Mesodermal cell (in vitro differentiated cells): ENCODE data around the gene RALGDS.

Source experiments
- H3K27ac ChIP-seq: 2 replicates; pipeline ENCODE4 v1.7.0; 2013; ENCODE audit warnings: mild to moderate bottlenecking, low read depth, low read length, moderate library complexity; ENCODE audit not compliant: severe bottlenecking
- H3K36me3 ChIP-seq: 2 replicates; pipeline ENCODE4 v1.7.1; 2013; ENCODE audit warnings: mild to moderate bottlenecking, low read length, moderate library complexity; ENCODE audit not compliant: control insufficient read depth, insufficient read depth
- H3K4me1 ChIP-seq: one replicate; pipeline ENCODE4 v1.7.1; 2013; ENCODE audit warnings: mild to moderate bottlenecking, low read length; ENCODE audit not compliant: insufficient read depth, control insufficient read depth, poor library complexity, severe bottlenecking
- H3K4me3 ChIP-seq: 2 replicates; pipeline ENCODE4 v1.7.0; 2013; ENCODE audit warnings: low read length, control low read depth, mild to moderate bottlenecking; ENCODE audit not compliant: insufficient read depth, poor library complexity, severe bottlenecking; ENCODE audit errors: extremely low read depth
- H3K9me3 ChIP-seq: 2 replicates; pipeline ENCODE4 v1.7.1; 2013; ENCODE audit warnings: mild to moderate bottlenecking, low read length, moderate library complexity; ENCODE audit not compliant: control insufficient read depth
- WGBS, 2 experiments: methylation state at CpG; one replicate each; pipeline ENCODE4 v1.1.5; 2013; ENCODE audit warnings: missing lambda C conversion rate in 2 of 2; ENCODE audit not compliant: insufficient coverage in 2 of 2; 5-methylcytosine and 5-hydroxymethylcytosine counted together

Gene RALGDS

GRCh38 chr9:133117271-133118178, 3.5 kb downstream of the RALGDS start:
- H3K27ac ChIP-seq: peak overlapping the region; percentile 10
- H3K9me3 ChIP-seq: no peaks in the 10 kb centered on the region
- peaks cover 17% of the 10 kb centered on the region for H3K36me3 ChIP-seq
- H3K4me1 ChIP-seq: peaks cover 63% of the 10 kb centered on the region
- H3K4me3 ChIP-seq: no peak overlapping the region
- WGBS, 2 experiments: 93 to 94% methylated on average over 18 of the region's 18 CpGs

- Histone ChIP-seq H3K4me3 (no peak overlapping the region), H3K27ac (no peak overlapping the region), H3K36me3 (peaks cover 25% of the 10 kb centered on the region), H3K9me3 (no peaks in the 10 kb centered on the region), H3K4me1 (peaks cover 58% of the 10 kb centered on the region)
- WGBS, 2 experiments: 91 to 95% methylated on average over 18 to 20 of the region's 20 CpGs
These were observed 4.5 kb downstream of the RALGDS start for GRCh38 chr9:133116346-133117231.

GRCh38 chr9:133115604-133116345, 5.3 kb downstream of the RALGDS start:
- WGBS, 2 experiments: 91% methylated on average over 30 to 32 of the region's 32 CpGs
- Histone ChIP-seq H3K4me1 (peaks cover 58% of the 10 kb centered on the region), H3K27ac (no peak overlapping the region)

GRCh38 chr9:133114886-133115603, 6.0 kb downstream of the RALGDS start:
- Histone ChIP-seq H3K27ac (no peak overlapping the region), H3K36me3 (peaks cover 41% of the 10 kb centered on the region), H3K9me3 (no peaks in the 10 kb centered on the region), H3K4me3 (no peak overlapping the region), H3K4me1 (peaks cover 57% of the 10 kb centered on the region)
- WGBS, 2 experiments: 87 to 91% methylated on average over 17 of the region's 19 CpGs

More at GRCh38 chr9:133115604-133116345, 5.3 kb downstream of the RALGDS start:
- Histone ChIP-seq H3K9me3 (no peaks in the 10 kb centered on the region), H3K36me3 (peaks cover 33% of the 10 kb centered on the region), H3K4me3 (no peak overlapping the region)

GRCh38 chr9:133113949-133114885, 6.8 kb downstream of the RALGDS start:
- Histone ChIP-seq H3K36me3 (peaks cover 49% of the 10 kb centered on the region), H3K4me1 (peaks cover 49% of the 10 kb centered on the region), H3K27ac (peak overlapping the region; percentile 59), H3K4me3 (no peak overlapping the region), H3K9me3 (no peaks in the 10 kb centered on the region)
- WGBS, 2 experiments: 82 to 84% methylated on average over 17 to 19 of the region's 20 CpGs

GRCh38 chr9:133113163-133113948, 7.7 kb downstream of the RALGDS start:
- Histone ChIP-seq H3K27ac (peak overlapping the region; percentile 59), H3K36me3 (peaks cover 58% of the 10 kb centered on the region), H3K4me3 (no peak overlapping the region), H3K4me1 (peaks cover 40% of the 10 kb centered on the region), H3K9me3 (no peaks in the 10 kb centered on the region)
- WGBS, 2 experiments: 91 to 92% methylated on average over 16 to 19 of the region's 19 CpGs

GRCh38 chr9:133112663-133113026, 8.4 kb downstream of the RALGDS start:
- Histone ChIP-seq H3K36me3 (peaks cover 65% of the 10 kb centered on the region), H3K9me3 (no peaks in the 10 kb centered on the region), H3K27ac (no peak overlapping the region), H3K4me3 (no peak overlapping the region), H3K4me1 (peaks cover 38% of the 10 kb centered on the region)
- WGBS, 2 experiments: 94 to 97% methylated on average over 6 to 7 of the region's 7 CpGs

- H3K4me1 ChIP-seq: peaks cover 38% of the 10 kb centered on the region
- H3K4me3 ChIP-seq: no peak overlapping the region
- no peaks in the 10 kb centered on the region for H3K9me3 ChIP-seq
- WGBS, 2 experiments: 96 to 97% methylated on average over 27 to 30 of the region's 30 CpGs
- H3K36me3 ChIP-seq: peaks cover 70% of the 10 kb centered on the region
- no peak overlapping the region for H3K27ac ChIP-seq
These were observed 9.0 kb downstream of the RALGDS start for GRCh38 chr9:133111808-133112662.
